Measurements from ENCODE around the gene AMFR.
A peak's percentile ranks its signal among the peaks of the same experiment; 100 is the strongest.

The AMFR gene

DNA sequence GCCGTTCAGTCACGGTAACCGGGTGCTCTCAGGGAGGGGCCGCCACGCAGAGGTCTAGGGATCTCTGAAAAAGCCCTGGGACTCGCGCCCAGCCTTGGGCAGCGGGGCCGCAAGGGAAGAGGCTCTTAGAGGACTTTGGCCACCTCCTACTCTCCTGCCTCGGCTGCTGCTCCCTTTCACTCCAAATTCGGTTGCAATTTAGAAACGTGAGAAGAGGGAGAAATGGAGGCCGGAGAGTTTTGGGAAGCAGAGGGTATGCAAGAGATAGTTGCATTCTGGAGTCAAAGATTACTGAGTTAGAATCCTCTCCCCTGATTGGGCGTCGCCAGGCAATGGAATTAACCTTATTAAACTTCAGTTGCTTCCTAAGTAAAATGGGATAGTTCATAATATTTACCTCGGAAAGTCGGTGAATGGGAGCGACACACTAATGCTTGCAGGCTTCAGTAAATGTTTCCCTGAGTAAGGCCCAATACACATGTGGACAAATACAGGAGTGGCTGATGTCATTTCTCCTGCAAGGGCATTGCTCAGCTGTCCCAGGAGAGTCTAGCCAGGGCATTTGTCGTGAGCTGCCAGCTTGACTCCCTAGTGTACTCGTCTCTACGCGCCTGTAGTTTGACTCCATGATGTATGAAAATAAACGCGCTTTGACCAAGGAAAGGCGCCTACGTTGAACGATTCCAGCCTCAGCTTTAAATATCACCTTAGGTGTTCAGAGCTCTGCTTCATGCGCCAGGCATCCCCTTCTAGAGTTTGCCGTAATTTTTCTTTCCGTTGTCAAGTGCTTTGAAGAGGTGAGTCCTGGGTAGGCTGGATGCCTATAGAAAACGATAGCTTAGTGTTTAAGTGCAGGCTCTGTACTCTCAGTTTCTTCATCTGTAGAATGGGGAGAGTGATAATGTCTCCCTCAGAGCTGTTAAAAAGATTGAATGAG, 26.7 kb upstream of the AMFR start:
- Histone ChIP-seq H3K27me3 (ENCODE audit: control insufficient read depth, insufficient read depth, low read length) (no peaks in the 10 kb centered on the region), H3K4me3 (ENCODE audit: low read depth, low read length) (peak overlapping the region; percentile 91), H3K9ac (ENCODE audit: low read depth, low read length) (peak overlapping the region; percentile 75), H3K27ac (ENCODE audit: low read depth, low read length) (peak overlapping the region; percentile 83), H3K9me3 (ENCODE audit: control insufficient read depth, insufficient read depth, low read length) (no peaks in the 10 kb centered on the region), H3K36me3 (ENCODE audit: control insufficient read depth, insufficient read depth, low read length) (peaks cover 49% of the 10 kb centered on the region), H3K4me1 (ENCODE audit: control insufficient read depth, insufficient read depth, low read length) (peaks cover 15% of the 10 kb centered on the region)

- H3K27me3 ChIP-seq (ENCODE audit: control insufficient read depth, insufficient read depth, low read length), result no peaks in the 10 kb centered on the region
- no peaks in the 10 kb centered on the region for H3K9me3 ChIP-seq (ENCODE audit: control insufficient read depth, insufficient read depth, low read length)
- peaks cover 15% of the 10 kb centered on the region for H3K4me1 ChIP-seq (ENCODE audit: control insufficient read depth, insufficient read depth, low read length)
- peak within 1 kb of the TSS; percentile 91 for H3K4me3 ChIP-seq (ENCODE audit: low read depth, low read length)
- H3K9ac ChIP-seq (ENCODE audit: low read depth, low read length), result peak within 1 kb of the TSS; percentile 81
- peaks cover 49% of the 10 kb centered on the region for H3K36me3 ChIP-seq (ENCODE audit: control insufficient read depth, insufficient read depth, low read length)
- H3K27ac ChIP-seq (ENCODE audit: low read depth, low read length), result peak within 1 kb of the TSS; percentile 84
Observed at GRCh38 chr16:56450986-56451752, 25.8 kb upstream of the AMFR start, which contains the start of the genes NUDT21 and OGFOD1. NUDT21 (minus strand) TSS chr16:56451332; CDS start chr16:56451202, 130 bp downstream. OGFOD1 (plus strand) TSS chr16:56451554; CDS start chr16:56451613, 59 bp downstream.

DNA sequence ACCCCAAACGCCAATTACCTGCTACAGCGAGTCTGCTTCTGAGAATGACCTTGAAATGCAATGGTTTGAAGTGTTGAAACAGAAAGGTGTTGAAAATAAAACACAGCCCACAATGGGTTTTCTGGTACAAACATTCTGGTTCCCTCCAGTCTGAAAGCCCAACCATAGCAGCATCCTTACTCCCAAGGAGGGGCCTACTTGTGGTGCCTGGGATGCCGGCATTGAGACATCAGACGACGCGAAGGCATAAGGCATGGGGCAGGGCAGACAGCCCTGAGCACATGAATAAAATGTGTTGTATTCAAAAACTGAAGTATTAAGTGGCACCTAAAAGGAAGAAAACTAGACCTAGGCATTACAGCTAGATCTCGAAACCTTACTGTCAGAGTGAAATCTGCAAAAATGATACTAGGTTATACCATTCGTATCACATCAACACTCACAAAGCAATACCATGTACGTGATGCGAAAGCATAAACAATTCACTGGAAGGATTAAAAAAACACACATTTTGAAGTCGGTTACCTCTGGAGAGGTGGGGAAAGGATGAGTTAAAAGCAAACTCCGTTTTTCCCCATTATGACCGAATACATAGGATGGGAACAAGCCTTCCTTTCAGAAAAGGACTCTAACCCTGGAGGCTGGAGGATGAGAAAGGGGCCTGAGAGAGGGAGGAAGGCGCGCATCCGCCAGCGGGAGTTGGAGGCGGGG, 25.1 kb upstream of the AMFR start:
- Histone ChIP-seq H3K36me3 (ENCODE audit: control insufficient read depth, insufficient read depth, low read length) (peaks cover 49% of the 10 kb centered on the region), H3K27ac (ENCODE audit: low read depth, low read length) (peak overlapping the region; percentile 84), H3K4me3 (ENCODE audit: low read depth, low read length) (peak overlapping the region; percentile 91), H3K4me1 (ENCODE audit: control insufficient read depth, insufficient read depth, low read length) (peaks cover 15% of the 10 kb centered on the region), H3K9me3 (ENCODE audit: control insufficient read depth, insufficient read depth, low read length) (no peaks in the 10 kb centered on the region), H3K27me3 (ENCODE audit: control insufficient read depth, insufficient read depth, low read length) (no peaks in the 10 kb centered on the region), H3K9ac (ENCODE audit: low read depth, low read length) (peak overlapping the region; percentile 81)

DNA sequence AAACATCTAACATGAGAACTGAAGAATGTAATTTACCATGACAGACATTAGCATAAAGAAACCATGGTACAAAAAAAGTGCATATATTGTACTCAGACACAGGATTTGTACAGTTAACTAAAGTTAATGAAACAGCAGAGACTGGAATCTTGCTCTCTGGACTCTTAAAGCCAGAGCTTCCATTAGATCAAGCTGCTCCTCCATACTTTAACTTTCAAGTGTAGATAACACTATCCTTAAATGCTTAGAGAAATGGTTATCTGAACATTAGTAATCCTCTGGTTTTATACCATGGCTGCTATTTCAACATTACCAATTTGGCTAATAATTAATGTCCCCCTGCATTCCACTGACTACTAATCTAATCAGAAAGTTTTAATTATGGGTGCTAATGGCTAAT, 22.7 kb upstream of the AMFR start:
- peaks cover 18% of the 10 kb centered on the region for H3K4me1 ChIP-seq (ENCODE audit: control insufficient read depth, insufficient read depth, low read length)
- peaks cover 49% of the 10 kb centered on the region for H3K36me3 ChIP-seq (ENCODE audit: control insufficient read depth, insufficient read depth, low read length)
- no peak overlapping the region for H3K9ac ChIP-seq (ENCODE audit: low read depth, low read length)
- H3K27me3 ChIP-seq (ENCODE audit: control insufficient read depth, insufficient read depth, low read length), result no peaks in the 10 kb centered on the region
- no peak overlapping the region for H3K4me3 ChIP-seq (ENCODE audit: low read depth, low read length)
- H3K27ac ChIP-seq (ENCODE audit: low read depth, low read length), result no peak overlapping the region
- H3K9me3 ChIP-seq (ENCODE audit: control insufficient read depth, insufficient read depth, low read length), result no peaks in the 10 kb centered on the region

DNA sequence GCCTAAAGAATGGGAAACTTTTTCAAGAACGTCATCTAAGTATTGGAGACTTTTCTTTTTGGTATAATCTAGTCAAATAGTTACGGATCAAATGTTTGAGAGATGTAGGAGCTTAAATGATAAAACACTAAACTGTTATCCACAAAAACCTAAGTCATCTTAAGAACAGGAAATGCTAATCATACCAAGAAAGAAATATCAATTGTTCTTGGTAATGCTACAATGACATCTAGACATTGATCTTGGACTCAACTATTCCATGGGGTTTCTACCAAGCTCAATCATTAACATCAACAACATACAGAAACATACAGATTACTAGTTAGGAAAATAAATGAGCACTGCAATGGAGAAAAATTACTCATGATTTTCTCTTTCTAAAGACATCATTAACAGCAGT, 21.9 kb upstream of the AMFR start:
- Histone ChIP-seq H3K27ac (ENCODE audit: low read depth, low read length) (no peak overlapping the region), H3K36me3 (ENCODE audit: control insufficient read depth, insufficient read depth, low read length) (peaks cover 53% of the 10 kb centered on the region), H3K9ac (ENCODE audit: low read depth, low read length) (no peak overlapping the region), H3K27me3 (ENCODE audit: control insufficient read depth, insufficient read depth, low read length) (no peaks in the 10 kb centered on the region), H3K4me1 (ENCODE audit: control insufficient read depth, insufficient read depth, low read length) (peaks cover 12% of the 10 kb centered on the region; the same call in 1 of the 2 replicates), H3K4me3 (ENCODE audit: low read depth, low read length) (no peak overlapping the region), H3K9me3 (ENCODE audit: control insufficient read depth, insufficient read depth, low read length) (no peaks in the 10 kb centered on the region)

- H3K27ac ChIP-seq (ENCODE audit: low read depth, low read length), result no peak overlapping the region
- H3K9ac ChIP-seq (ENCODE audit: low read depth, low read length), result no peak overlapping the region
- no peak overlapping the region for H3K4me3 ChIP-seq (ENCODE audit: low read depth, low read length)
- H3K27me3 ChIP-seq (ENCODE audit: control insufficient read depth, insufficient read depth, low read length), result no peaks in the 10 kb centered on the region
- H3K9me3 ChIP-seq (ENCODE audit: control insufficient read depth, insufficient read depth, low read length), result no peaks in the 10 kb centered on the region
- H3K4me1 ChIP-seq (ENCODE audit: control insufficient read depth, insufficient read depth, low read length), result no peaks in the 10 kb centered on the region
- H3K36me3 ChIP-seq (ENCODE audit: control insufficient read depth, insufficient read depth, low read length), result peaks cover 78% of the 10 kb centered on the region
Observed at GRCh38 chr16:56438038-56438437, 12.7 kb upstream of the AMFR start.

- Histone ChIP-seq H3K4me3 (ENCODE audit: low read depth, low read length) (no peak overlapping the region), H3K4me1 (ENCODE audit: control insufficient read depth, insufficient read depth, low read length) (no peaks in the 10 kb centered on the region), H3K36me3 (ENCODE audit: control insufficient read depth, insufficient read depth, low read length) (peaks cover 83% of the 10 kb centered on the region), H3K9me3 (ENCODE audit: control insufficient read depth, insufficient read depth, low read length) (no peaks in the 10 kb centered on the region), H3K27ac (ENCODE audit: low read depth, low read length) (no peak overlapping the region), H3K27me3 (ENCODE audit: control insufficient read depth, insufficient read depth, low read length) (no peaks in the 10 kb centered on the region), H3K9ac (ENCODE audit: low read depth, low read length) (no peak overlapping the region)
Observed at GRCh38 chr16:56436258-56436657, 10.9 kb upstream of the AMFR start.

DNA sequence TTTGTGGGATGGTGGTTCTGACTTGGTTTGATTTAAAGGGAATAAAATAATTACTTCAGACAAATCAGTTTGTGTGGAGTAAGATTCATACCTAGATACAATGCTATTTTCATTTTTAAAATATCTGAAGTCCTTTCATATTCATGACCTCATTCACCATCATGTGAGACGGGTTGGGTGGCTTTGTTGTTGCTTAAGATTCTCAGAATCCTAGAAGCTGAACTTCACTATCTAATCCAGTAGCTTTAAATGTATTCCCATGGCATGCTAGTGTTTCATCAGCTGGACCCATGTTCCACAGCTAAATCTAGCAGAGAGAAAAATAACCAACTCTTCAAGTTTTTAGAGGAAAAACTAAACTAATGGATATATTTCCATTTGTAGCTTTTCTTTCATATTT, 2.7 kb upstream of the AMFR start:
- Histone ChIP-seq H3K36me3 (ENCODE audit: control insufficient read depth, insufficient read depth, low read length) (peaks cover 34% of the 10 kb centered on the region), H3K4me1 (ENCODE audit: control insufficient read depth, insufficient read depth, low read length) (peaks cover 12% of the 10 kb centered on the region), H3K9me3 (ENCODE audit: control insufficient read depth, insufficient read depth, low read length) (no peaks in the 10 kb centered on the region), H3K9ac (ENCODE audit: low read depth, low read length) (no peak overlapping the region), H3K4me3 (ENCODE audit: low read depth, low read length) (no peak overlapping the region), H3K27me3 (ENCODE audit: control insufficient read depth, insufficient read depth, low read length) (peaks cover 18% of the 10 kb centered on the region), H3K27ac (ENCODE audit: low read depth, low read length) (no peak overlapping the region)

DNA sequence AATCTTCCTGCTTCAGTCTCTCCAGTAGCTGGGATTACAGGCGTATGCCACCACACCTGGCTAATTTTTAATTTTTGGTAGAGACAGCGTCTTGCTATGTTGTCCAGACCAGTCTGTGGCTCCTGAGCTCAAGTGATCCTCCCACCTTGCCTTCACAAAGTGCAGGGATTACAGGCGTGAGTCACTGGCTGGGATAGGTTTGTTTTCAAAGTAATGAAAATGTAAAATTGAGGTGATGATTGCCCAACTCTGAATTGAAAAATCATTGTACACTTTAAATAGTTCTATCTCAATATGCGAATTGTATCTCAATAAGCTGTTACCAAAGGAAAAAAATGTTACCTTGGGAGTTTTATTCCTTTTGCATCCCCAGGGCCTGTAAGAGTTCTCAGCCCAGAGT, 1.2 kb upstream of the AMFR start:
- H3K36me3 ChIP-seq (ENCODE audit: control insufficient read depth, insufficient read depth, low read length), result peaks cover 18% of the 10 kb centered on the region
- peaks cover 26% of the 10 kb centered on the region for H3K4me1 ChIP-seq (ENCODE audit: control insufficient read depth, insufficient read depth, low read length)
- no peak overlapping the region for H3K9ac ChIP-seq (ENCODE audit: low read depth, low read length)
- no peak overlapping the region for H3K27ac ChIP-seq (ENCODE audit: low read depth, low read length)
- H3K9me3 ChIP-seq (ENCODE audit: control insufficient read depth, insufficient read depth, low read length), result no peaks in the 10 kb centered on the region
- H3K27me3 ChIP-seq (ENCODE audit: control insufficient read depth, insufficient read depth, low read length), result peaks cover 21% of the 10 kb centered on the region
- H3K4me3 ChIP-seq (ENCODE audit: low read depth, low read length), result no peak overlapping the region

- peak overlapping the region; percentile 76 for H3K9ac ChIP-seq (ENCODE audit: low read depth, low read length)
Observed at GRCh38 chr16:56424791-56425438, 430 bp downstream of the AMFR start.

More at GRCh38 chr16:56424791-56425438, 430 bp downstream of the AMFR start:
- H3K36me3 ChIP-seq (ENCODE audit: control insufficient read depth, insufficient read depth, low read length), result peaks cover 3% of the 10 kb centered on the region; the same call in 1 of the 2 replicates
- H3K4me3 ChIP-seq (ENCODE audit: low read depth, low read length), result peak overlapping the region; percentile 65
- peaks cover 21% of the 10 kb centered on the region for H3K27me3 ChIP-seq (ENCODE audit: control insufficient read depth, insufficient read depth, low read length)
- peaks cover 34% of the 10 kb centered on the region for H3K4me1 ChIP-seq (ENCODE audit: control insufficient read depth, insufficient read depth, low read length)
- H3K9me3 ChIP-seq (ENCODE audit: control insufficient read depth, insufficient read depth, low read length), result no peaks in the 10 kb centered on the region
- H3K27ac ChIP-seq (ENCODE audit: low read depth, low read length), result peak overlapping the region; percentile 59
